Osteocyte (in vitro differentiated cells): ENCODE results near the gene SLC38A8. TPM values are rescaled to one million over a fixed set of nuclear protein-coding genes. Genes with fewer than 3 reads are reported as not detected.

Experiments used
- DNase-seq: peaks from one replicate; pipeline ENCODE4 v3.0.0; 2021; ENCODE audit warnings: mixed read lengths; ENCODE audit not compliant: unreplicated experiment; ENCODE audit errors: extremely low spot score
- H3K27ac Mint-ChIP-seq: one replicate; pipeline ENCODE4 v1.8.0; 2021; ENCODE audit warnings: mild to moderate bottlenecking, mixed read lengths; ENCODE audit not compliant: unreplicated experiment
- H3K27me3 Mint-ChIP-seq: one replicate; pipeline ENCODE4 v1.8.0; 2021; ENCODE audit warnings: mixed read lengths; ENCODE audit not compliant: unreplicated experiment
- H3K36me3 Mint-ChIP-seq: one replicate; pipeline ENCODE4 v1.8.0; 2021; ENCODE audit warnings: mixed read lengths; ENCODE audit not compliant: unreplicated experiment
- H3K4me1 Mint-ChIP-seq: one replicate; pipeline ENCODE4 v1.8.0; 2021; ENCODE audit warnings: mixed read lengths; ENCODE audit not compliant: unreplicated experiment
- H3K4me3 Mint-ChIP-seq: one replicate; pipeline ENCODE4 v1.8.0; 2021; ENCODE audit warnings: mild to moderate bottlenecking, moderate library complexity, mixed read lengths; ENCODE audit not compliant: unreplicated experiment
- H3K9me3 Mint-ChIP-seq: one replicate; pipeline ENCODE4 v1.8.0; 2021; ENCODE audit warnings: mixed read lengths; ENCODE audit not compliant: unreplicated experiment
- total RNA-seq: library from RNA; stranded (reverse); gene quantifications from 2 replicates; pipeline ENCODE4 v1.2.1, GENCODE V29; 2021
- TF ChIP-seq, protein P1 (sequence below): fragments of 200-600 bp; sonication (generic); IDR thresholded peaks from 2 replicates; pipeline ENCODE4 v1.5.0; 2021; ENCODE audit warnings: antibody characterized with exemption, mild to moderate bottlenecking, moderate library complexity

Gene SLC38A8
- total RNA-seq, 1 donor from 2014 or later: not detected

- Mint-ChIP-seq H3K36me3 (no peaks in the 10 kb centered on the region), H3K9me3 (no peaks in the 10 kb centered on the region), H3K4me1 (no peaks in the 10 kb centered on the region), H3K27ac (no peak overlapping the region), H3K27me3 (peaks cover 16% of the 10 kb centered on the region), H3K4me3 (no peak overlapping the region)
- TF ChIP-seq, protein P1, sequence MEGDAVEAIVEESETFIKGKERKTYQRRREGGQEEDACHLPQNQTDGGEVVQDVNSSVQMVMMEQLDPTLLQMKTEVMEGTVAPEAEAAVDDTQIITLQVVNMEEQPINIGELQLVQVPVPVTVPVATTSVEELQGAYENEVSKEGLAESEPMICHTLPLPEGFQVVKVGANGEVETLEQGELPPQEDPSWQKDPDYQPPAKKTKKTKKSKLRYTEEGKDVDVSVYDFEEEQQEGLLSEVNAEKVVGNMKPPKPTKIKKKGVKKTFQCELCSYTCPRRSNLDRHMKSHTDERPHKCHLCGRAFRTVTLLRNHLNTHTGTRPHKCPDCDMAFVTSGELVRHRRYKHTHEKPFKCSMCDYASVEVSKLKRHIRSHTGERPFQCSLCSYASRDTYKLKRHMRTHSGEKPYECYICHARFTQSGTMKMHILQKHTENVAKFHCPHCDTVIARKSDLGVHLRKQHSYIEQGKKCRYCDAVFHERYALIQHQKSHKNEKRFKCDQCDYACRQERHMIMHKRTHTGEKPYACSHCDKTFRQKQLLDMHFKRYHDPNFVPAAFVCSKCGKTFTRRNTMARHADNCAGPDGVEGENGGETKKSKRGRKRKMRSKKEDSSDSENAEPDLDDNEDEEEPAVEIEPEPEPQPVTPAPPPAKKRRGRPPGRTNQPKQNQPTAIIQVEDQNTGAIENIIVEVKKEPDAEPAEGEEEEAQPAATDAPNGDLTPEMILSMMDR: no peak
- DNase-seq: no peak
Measured at GRCh38 chr16:84004442-84004841, 38.2 kb downstream of the SLC38A8 start.

GRCh38 chr16:84003038-84003437 lies 39.6 kb downstream of the SLC38A8 start:
- Mint-ChIP-seq H3K36me3 (no peaks in the 10 kb centered on the region), H3K9me3 (no peaks in the 10 kb centered on the region), H3K4me3 (no peak overlapping the region), H3K27ac (no peak overlapping the region), H3K4me1 (no peaks in the 10 kb centered on the region), H3K27me3 (peaks cover 16% of the 10 kb centered on the region)
- TF ChIP-seq, protein P1: no peak
- no peak for DNase-seq

GRCh38 chr16:84001726-84002125 lies 40.9 kb downstream of the SLC38A8 start:
- Mint-ChIP-seq H3K9me3 (no peaks in the 10 kb centered on the region), H3K27ac (no peak overlapping the region), H3K36me3 (no peaks in the 10 kb centered on the region), H3K27me3 (peaks cover 16% of the 10 kb centered on the region), H3K4me1 (no peaks in the 10 kb centered on the region), H3K4me3 (no peak overlapping the region)
- no peak for DNase-seq
- TF ChIP-seq, protein P1: no peak

DNA sequence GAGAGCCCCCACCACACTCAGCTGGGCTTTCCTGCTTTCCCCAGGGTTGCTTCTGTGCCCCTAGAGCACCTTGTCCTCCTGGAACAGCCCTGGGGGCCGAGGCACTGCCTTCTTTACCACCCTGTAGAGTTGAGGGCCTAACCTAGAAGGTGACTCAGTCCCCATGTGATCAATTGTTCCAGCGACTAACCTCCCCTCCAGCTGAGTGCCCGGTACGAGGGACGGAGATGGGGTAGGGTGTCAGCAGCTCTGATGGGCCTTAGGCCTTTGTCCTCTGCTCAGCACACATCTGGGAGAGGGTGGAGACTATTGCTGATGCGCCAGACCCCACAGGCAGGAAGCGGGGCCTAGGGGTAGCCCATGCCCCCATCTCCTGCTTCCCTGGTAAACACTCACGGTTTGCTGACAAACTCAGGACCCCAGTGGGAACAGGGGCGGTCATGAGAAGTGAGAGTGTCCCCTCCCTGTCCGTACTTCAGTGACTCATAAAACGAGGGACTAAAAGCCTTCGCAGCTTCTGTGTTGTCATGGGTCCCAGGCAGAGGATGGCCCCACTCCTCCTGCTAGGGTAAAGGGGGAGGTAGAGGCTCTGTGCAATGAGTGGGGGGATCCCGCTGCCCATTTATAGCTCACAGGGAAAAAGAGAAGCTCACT lies 41.5 kb downstream of the SLC38A8 start:
- Mint-ChIP-seq H3K27me3 (peaks cover 20% of the 10 kb centered on the region), H3K4me1 (peaks cover under 1% of the 10 kb centered on the region), H3K27ac (no peak overlapping the region), H3K9me3 (no peaks in the 10 kb centered on the region), H3K4me3 (no peak overlapping the region), H3K36me3 (no peaks in the 10 kb centered on the region)
- no peak for DNase-seq
- TF ChIP-seq, protein P1: no peak

DNA sequence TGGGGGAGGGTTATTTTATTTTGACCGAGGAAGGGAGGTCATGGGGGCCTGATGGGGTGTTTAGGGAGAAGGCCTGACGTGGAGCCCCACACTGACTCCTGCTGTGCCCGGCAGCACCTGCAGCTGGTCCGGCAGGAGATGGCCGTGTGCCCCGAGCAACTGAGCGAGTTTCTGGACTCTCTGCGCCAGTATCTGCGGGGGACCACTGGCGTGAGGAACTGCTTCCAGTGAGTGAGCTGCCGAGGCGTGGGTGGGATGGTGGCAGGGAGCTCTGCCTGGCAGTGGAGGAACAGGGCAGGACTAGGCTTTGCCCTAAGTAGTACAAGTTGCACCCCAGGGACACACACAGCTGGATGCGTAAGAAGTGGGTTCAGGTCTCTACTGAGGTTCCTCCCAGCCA lies 44.5 kb downstream of the SLC38A8 start:
- Mint-ChIP-seq H3K9me3 (no peaks in the 10 kb centered on the region), H3K27ac (no peak overlapping the region), H3K4me3 (no peak overlapping the region), H3K4me1 (peaks cover 6% of the 10 kb centered on the region), H3K36me3 (no peaks in the 10 kb centered on the region), H3K27me3 (peaks cover 11% of the 10 kb centered on the region)
- no peak for DNase-seq
- TF ChIP-seq, protein P1: no peak
